GM21360 (cell line): ENCODE results near the gene AGBL1.

Experiments used
- ATAC-seq: cut with Tn5 transposase; IDR thresholded peaks from one replicate; pipeline ENCODE4 v1.9.1; 2021; ENCODE audit warnings: mild to moderate bottlenecking, moderate library complexity; ENCODE audit not compliant: unreplicated experiment

The AGBL1 gene

GRCh38 chr15:86850939-86851338, 771.3 kb downstream of the AGBL1 start:
- no peak for ATAC-seq

GRCh38 chr15:86852741-86853140, 773.1 kb downstream of the AGBL1 start:
- ATAC-seq: no peak

- ATAC-seq: no peak
Measured at GRCh38 chr15:86854176-86854575, 774.5 kb downstream of the AGBL1 start.

GRCh38 chr15:86855307-86856291, 775.9 kb downstream of the AGBL1 start:
- no peak for ATAC-seq

- no peak for ATAC-seq
Measured at GRCh38 chr15:86857701-86858100, 778.0 kb downstream of the AGBL1 start.

GRCh38 chr15:86863226-86863915, 783.7 kb downstream of the AGBL1 start:
- ATAC-seq: no peak

GRCh38 chr15:86865920-86866319, 786.2 kb downstream of the AGBL1 start:
- no peak for ATAC-seq

- no peak for ATAC-seq
Measured at GRCh38 chr15:86870846-86871245, 791.2 kb downstream of the AGBL1 start.

- no peak for ATAC-seq
Measured at GRCh38 chr15:86871964-86872363, 792.3 kb downstream of the AGBL1 start.

- ATAC-seq: no peak
Measured at GRCh38 chr15:86872782-86873181, 793.1 kb downstream of the AGBL1 start.

- no peak for ATAC-seq
Measured at GRCh38 chr15:86875067-86875466, 795.4 kb downstream of the AGBL1 start.

- no peak for ATAC-seq
Measured at GRCh38 chr15:86876387-86876944, 796.8 kb downstream of the AGBL1 start.

GRCh38 chr15:86877171-86877631, 797.5 kb downstream of the AGBL1 start:
- no peak for ATAC-seq

GRCh38 chr15:86878844-86879243, 799.2 kb downstream of the AGBL1 start:
- ATAC-seq: peak; percentile 80

GRCh38 chr15:86879250-86880229, 799.9 kb downstream of the AGBL1 start:
- ATAC-seq: no peak

- no peak for ATAC-seq
Measured at GRCh38 chr15:86885616-86886015, 805.9 kb downstream of the AGBL1 start.

- no peak for ATAC-seq
Measured at GRCh38 chr15:86892774-86893449, 813.2 kb downstream of the AGBL1 start.

GRCh38 chr15:86894269-86894668, 814.6 kb downstream of the AGBL1 start:
- no peak for ATAC-seq

- ATAC-seq: no peak
Measured at GRCh38 chr15:86903642-86904421, 824.2 kb downstream of the AGBL1 start.
